ENCODE results near the gene TSHZ3.

The TSHZ3 gene

GRCh38 chr19:31284621-31285020 lies 64.6 kb downstream of the TSHZ3 start:
- DNase-seq (ENCODE audit: low read depth), result no peak
- TF ChIP-seq, protein P1, sequence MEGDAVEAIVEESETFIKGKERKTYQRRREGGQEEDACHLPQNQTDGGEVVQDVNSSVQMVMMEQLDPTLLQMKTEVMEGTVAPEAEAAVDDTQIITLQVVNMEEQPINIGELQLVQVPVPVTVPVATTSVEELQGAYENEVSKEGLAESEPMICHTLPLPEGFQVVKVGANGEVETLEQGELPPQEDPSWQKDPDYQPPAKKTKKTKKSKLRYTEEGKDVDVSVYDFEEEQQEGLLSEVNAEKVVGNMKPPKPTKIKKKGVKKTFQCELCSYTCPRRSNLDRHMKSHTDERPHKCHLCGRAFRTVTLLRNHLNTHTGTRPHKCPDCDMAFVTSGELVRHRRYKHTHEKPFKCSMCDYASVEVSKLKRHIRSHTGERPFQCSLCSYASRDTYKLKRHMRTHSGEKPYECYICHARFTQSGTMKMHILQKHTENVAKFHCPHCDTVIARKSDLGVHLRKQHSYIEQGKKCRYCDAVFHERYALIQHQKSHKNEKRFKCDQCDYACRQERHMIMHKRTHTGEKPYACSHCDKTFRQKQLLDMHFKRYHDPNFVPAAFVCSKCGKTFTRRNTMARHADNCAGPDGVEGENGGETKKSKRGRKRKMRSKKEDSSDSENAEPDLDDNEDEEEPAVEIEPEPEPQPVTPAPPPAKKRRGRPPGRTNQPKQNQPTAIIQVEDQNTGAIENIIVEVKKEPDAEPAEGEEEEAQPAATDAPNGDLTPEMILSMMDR (conservative IDR thresholded peaks at IDR 0.05; ENCODE audit: control insufficient read depth, insufficient read depth, low read depth, low read length), result no peak
- H3K4me3 ChIP-seq (ENCODE audit: control insufficient read depth, low read depth, low read length), result no peak overlapping the region

DNA sequence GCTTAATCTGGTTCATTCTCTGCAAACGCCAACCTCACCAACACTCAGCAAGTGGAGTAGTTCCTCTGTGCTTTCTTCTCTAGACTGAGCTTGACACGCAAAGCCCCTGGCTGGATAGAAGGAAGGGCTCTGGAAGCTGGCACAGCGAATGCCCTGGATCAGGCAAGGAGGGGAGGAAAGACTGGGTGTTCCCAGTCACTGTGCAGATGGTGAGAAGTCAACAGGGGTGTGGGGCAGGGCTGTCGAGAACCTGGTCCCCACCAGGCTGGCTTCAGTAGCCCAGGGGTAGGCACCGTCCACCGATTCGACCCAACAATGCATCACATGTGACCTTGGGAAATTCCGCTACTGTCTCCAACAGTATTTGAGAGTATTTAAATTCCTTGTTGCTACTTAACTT lies 65.5 kb downstream of the TSHZ3 start:
- no peak overlapping the region for H3K4me3 ChIP-seq (ENCODE audit: control insufficient read depth, low read depth, low read length)
- no peak for DNase-seq (ENCODE audit: low read depth)
- TF ChIP-seq, protein P1 (conservative IDR thresholded peaks at IDR 0.05; ENCODE audit: control insufficient read depth, insufficient read depth, low read depth, low read length), result no peak

DNA sequence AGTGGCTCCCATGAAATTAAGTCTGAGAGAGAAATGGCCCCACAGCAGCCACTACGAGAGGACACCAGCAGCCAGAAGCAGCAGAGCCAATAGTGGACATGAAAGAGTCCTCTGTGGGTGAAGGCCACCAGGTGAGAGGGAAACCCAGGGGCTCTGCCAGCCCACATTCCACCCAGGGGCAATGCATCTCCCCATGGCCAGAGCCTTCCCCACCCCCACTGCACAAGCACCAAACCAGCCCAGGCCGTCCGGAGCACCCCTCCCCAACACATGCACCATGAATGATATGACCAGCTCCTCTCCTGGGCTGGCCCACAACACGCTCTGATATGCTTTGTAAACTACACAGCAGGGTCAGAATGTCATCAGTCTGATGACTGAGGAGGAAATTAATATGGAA lies 66.9 kb downstream of the TSHZ3 start:
- no peak overlapping the region for H3K4me3 ChIP-seq (ENCODE audit: control insufficient read depth, low read depth, low read length)
- DNase-seq (ENCODE audit: low read depth), result no peak
- TF ChIP-seq, protein P1 (conservative IDR thresholded peaks at IDR 0.05; ENCODE audit: control insufficient read depth, insufficient read depth, low read depth, low read length), result no peak

- DNase-seq (ENCODE audit: low read depth), result no peak
- H3K4me3 ChIP-seq (ENCODE audit: control insufficient read depth, low read depth, low read length), result no peak overlapping the region
- TF ChIP-seq, protein P1 (conservative IDR thresholded peaks at IDR 0.05; ENCODE audit: control insufficient read depth, insufficient read depth, low read depth, low read length), result no peak
These were observed 68.8 kb downstream of the TSHZ3 start for GRCh38 chr19:31280287-31281006.

DNA sequence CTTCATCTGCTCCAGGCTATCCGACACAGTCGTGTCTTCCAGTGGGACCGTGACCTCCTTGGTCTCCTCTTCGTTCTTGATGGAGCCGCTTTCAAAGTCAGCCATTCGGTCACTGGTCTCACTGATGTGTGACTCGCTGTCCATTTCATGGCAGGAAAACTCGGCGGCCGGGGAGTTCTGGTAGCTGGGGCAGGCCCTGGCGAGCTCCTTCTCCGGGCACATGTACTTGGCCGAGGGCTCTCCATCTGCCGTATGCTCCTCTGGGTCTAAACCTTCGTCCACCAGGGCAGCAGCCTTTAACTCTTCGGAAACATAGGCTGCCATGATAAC lies 69.8 kb downstream of the TSHZ3 start:
- H3K4me3 ChIP-seq (ENCODE audit: control insufficient read depth, low read depth, low read length), result no peak overlapping the region
- TF ChIP-seq, protein P1 (conservative IDR thresholded peaks at IDR 0.05; ENCODE audit: control insufficient read depth, insufficient read depth, low read depth, low read length), result no peak
- no peak for DNase-seq (ENCODE audit: low read depth)

DNA sequence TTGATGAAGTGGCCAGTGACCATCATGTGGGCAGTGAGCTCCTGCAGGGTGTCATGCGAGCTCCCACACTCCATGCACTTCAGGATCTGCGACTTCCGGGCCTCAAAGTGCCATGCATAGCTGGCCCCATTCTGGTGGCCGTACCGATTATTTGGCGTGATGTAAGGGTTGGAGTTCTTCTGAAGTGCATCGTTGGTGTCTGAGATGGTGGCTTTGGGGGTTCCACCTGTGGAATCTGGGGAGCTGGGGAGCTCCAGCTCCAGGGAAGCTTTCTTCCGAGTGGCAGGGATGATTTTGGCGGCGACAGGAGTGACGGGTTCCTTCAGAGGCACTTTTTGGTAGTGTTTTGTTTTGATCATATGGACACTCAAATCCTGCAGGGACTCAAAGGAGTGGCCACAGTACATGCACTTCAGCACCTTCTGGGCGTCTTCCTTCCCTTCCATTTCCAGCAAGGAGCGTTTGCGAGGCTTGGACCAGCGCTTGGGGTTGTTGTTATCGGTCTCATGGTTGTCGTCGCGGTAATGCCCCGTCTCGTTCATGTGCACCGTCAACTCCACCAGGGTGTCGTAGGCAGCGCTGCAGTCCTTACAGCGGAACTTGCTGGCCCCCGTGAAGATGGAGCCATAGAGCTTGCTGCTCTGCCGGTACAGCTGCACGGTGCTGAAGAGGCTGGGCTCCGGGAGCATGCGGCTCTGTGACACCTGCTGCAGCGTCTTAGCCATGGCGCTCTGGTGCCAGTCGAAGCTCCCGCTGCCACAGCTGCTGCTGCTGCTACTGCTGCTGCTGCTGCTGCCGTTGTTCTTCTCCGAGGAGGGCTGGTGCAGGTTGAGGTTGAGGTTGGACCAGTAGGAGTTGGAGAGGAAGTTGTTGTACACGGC lies 70.4 kb downstream of the TSHZ3 start:
- TF ChIP-seq, protein P1 (conservative IDR thresholded peaks at IDR 0.05; ENCODE audit: control insufficient read depth, insufficient read depth, low read depth, low read length), result no peak
- H3K4me3 ChIP-seq (ENCODE audit: control insufficient read depth, low read depth, low read length), result no peak overlapping the region
- no peak for DNase-seq (ENCODE audit: low read depth)
